ENCODE data around the gene SLC19A1.

SLC19A1 gene

DNA sequence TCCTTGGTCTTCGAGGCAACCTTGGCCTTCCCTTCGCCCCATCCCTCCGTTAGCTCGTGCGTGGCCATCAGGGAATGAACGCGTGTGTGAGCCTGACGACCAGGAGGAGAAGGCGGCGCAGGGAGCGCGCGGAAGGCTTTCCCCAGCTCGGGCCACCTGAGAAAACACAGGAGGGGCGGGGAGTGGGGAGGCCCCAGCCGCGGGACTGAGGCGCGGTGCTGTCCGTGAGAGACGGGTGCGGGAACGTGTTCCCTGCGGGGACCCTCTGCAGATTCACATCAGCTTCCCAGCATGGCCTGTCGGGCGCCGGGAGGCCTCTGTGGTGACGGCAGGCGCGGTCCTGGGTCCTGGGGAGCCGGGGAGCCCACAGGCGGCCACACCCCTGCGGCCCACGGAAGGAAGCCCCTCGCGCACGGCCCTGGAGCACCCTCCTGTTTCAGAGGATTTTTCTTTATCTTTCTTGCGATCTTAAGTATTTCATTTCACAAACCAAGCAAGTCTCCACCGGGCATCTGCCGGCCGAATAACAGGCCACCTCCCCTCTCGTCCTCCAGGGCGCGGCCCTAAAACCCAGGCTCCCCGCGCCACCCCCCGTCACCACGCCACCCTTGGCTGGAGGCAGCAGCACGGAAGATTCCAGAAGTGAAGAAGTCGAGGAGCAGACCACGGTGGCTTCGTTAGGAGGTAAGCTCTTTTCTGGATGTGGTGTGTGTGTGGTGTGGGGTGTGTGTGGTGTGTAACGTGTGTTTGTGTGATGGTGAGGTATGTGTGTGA lies 66.3 kb downstream of the SLC19A1 start:
- DNase-seq, result no peak

DNA sequence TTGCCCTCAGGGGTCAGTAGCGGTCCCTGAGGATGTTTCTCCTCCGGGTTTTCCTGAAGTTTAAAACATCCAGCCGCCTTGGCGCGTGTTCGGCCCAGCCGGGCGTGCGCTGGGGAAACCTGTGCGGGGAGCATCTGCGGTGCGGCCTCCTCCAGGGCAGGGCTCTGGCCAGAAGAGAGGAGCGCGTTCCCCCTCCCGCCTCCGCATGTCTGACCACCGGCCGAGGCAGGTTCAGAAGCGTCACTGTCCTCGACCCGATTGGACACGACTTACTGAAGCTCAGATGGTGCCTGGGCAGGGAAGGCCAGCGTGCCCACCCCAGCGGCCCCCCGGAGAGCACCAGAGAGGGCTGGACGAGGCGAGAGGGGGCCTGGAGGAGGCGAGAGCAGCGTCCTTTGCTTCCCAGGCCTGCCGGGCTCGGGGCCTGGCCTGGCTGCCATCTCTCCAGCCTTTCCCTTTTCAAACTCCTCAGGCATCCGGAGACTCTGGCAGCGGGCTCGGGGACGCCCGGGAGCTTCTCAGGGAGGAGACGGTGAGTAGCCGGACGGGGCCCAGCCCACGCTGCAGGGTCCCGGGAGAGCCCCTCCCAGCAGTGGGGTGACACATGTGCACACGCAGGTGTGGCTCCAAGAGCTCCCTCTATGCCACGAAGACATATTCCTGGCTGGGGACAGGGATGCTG lies 67.1 kb downstream of the SLC19A1 start:
- DNase-seq, result no peak

DNA sequence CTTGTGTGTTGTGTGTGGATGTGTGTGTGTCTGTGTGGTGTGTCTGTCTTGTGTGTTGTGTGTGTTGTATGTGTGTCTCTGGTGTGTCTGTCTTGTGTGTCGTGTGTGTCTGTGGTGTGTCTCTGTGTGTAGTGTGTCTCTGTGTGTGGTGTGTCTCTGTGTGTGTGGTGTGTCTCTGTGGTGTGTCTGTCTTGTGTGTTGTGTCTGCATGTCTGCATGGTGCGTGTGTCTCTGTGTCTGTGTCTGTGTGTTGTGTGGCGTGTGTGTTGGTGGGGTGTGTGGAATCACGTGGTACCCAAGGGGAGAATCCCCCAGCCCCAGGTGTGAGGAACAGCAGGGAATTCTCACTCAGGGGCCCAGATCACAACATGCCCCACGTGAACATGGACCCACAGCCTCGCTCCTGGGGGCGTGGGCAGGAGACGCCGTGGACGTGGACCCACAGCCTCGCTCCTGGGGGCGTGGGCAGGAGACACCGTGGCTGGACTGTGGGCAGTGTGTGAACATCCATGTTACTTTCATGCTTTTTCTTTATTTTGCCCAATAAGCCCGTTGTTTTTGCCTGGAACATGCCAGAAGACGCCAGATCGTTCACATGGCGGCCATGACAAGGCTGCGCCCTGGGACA lies 67.8 kb downstream of the SLC19A1 start:
- DNase-seq, result no peak

DNA sequence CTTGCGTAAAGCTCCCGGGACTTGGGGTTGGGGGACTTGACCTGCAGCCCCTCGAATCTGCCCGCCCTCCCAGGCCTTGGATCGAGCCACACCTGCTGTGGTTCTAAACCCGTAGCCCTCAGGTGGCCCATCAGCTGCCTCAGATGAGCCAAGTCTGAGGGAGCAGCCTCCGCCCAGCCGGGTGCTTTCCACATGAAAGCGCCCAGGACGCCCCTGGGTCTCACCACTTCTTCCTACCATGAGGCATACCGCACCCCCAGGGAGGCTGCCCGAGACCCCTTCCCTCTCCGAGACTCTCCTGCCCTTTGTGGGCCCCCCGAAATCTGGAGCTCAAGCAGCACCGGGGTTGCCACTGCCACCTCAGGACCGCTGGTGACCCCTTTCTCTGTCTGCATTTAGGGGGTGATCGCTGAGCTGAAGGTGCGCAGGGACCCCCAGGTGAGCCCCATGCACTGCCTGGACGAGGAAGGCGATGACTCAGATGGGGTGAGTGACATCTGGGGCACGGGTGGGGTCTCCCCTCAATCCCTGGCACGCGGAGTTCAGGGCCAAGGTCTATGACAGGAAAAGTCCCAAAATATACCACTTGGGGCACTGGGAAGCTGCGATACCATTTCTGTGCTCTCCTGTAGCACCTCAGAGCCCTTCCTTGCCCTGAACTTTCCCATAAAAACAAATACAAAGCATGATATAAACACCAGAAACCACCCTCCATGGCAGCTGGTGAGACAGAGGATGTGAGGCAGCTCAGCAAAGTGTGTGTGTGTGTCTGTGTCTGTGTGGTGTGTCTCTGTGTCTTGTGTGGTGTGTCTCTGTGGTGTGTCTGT lies 68.5 kb downstream of the SLC19A1 start:
- DNase-seq, result no peak

DNA sequence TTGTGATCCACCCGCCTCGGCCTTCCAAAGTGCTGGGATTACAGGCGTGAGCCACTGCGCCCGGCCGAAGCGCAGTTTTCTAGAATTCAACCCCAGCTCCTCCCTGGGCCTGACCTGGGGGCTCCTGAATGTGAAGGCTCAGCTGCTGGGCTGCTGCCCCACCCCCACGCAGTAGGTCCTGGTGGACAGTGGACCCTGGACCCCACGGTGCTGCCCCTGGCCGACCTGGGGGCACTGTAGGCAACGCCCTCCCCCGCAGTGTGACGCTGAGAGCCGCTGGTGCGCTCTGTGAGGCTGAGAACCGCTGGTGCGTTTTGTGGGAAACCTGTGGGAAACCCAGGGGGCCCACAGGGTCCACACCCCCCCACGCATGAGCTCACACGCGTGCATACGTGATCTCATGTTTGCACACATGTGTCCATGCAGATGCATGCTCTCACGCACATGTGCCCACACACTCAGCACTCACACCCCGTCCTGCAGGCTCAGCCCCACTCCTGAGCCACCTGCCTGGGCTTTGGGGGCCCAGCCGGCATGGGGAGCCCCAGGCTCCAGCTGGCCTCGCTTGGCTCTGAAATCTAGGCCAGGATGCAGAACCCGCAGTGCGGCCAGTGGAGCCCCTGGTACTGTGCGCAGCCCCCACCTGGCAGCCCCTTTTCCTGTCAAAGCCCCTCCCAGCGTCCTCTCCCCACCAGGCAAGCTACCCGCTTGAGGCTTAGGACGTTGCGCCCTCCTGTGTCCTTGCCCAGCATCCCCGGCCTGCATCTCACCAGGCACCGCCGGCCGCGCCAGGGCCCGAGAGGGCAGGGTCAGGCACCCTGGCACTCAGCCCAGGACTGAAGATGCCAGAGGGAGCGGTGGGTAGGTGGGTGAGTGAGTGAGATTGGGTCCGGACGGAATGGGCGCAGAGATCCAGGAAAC lies 69.5 kb downstream of the SLC19A1 start:
- no peak for DNase-seq

DNA sequence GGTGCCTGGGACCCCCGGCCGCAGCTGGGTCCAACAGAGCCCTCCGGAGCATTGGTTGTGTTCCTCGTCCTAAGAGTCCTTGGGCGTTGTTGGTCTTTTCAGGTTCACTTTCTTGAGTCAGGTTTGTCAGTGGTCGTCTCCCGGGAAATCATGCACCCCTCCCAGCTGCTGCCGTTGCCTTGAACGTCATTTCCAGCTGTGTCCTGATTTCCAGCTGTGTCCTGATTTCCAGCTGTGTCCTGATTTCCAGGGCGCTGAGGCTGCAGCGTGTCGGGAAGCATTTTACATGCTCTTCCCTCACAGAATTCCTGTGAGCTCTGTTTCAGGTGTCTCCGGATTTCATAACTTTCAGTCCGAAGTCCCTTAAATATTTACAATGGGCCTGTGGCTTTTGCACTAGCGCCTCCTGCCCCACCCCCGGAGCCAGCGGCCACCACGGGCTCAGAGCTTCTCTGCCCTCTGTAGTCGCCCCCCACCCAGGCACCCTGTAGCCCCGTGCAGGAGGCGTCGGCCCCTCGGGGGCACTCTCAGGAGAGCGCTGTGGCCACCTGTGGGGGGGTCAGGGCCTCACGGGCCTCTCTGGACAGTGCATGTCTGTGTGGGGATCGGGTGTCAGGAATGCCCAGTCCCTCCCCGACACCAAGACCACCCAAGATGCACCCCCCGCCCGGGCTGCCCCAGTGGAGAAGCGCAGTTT lies 70.6 kb downstream of the SLC19A1 start:
- DNase-seq, result no peak

DNA sequence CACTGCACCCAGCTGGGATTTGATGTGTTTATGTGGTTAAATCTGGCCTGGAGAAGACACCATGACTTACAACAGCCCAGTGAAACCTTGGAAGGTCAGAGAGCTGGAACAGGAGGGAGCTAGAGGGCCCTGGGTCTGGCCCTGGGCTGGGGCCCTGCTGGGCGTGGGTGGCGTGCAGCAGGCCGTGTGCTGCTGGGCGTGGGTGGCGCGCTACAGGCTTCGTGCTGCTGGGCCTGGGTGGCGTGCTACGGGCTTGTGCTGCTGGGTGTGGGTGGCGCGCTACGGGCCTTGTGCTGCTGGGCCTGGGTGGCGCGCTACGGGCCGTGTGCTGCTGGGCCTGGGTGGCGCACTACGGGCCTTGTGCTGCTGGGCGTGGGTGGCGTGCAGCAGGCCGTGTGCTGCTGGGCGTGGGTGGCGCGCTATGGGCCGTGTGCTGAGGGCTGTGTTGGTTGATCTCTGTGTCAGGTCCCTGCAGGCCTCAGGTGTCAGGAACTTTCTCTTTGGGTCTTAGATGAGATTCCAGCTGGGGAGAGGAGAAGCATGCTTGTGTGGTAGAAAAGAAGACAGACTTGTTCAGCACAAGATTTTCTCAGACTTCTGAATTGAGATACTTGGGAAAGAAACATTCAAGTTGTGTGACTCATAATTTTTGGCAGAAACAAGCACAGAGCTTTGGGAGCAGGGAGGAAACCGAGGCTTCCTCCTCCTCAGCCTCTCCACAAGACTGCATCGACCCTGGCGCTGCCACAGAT lies 71.3 kb downstream of the SLC19A1 start:
- peak; percentile 48 for DNase-seq

DNA sequence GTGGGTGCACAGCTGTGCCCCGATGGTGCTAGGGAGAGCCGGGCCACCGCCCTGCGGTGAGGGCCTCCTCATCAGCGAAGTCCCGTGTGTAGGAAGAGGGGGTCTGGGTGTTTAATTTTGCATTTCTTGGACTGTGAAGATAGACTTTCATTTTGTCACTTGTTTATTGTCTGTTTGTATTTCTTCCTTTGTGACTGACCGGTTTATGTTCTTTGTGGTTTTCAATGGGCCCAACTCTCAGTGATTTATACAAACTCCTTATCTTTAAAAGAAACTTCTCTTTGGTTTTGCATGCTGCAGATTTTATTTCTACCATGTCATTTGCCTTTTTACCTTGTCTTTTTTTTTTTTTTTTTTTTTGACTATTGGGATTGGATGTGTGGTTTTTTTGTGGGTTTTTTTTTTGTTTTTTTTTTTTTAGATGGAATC lies 72.1 kb downstream of the SLC19A1 start:
- no peak for DNase-seq

DNA sequence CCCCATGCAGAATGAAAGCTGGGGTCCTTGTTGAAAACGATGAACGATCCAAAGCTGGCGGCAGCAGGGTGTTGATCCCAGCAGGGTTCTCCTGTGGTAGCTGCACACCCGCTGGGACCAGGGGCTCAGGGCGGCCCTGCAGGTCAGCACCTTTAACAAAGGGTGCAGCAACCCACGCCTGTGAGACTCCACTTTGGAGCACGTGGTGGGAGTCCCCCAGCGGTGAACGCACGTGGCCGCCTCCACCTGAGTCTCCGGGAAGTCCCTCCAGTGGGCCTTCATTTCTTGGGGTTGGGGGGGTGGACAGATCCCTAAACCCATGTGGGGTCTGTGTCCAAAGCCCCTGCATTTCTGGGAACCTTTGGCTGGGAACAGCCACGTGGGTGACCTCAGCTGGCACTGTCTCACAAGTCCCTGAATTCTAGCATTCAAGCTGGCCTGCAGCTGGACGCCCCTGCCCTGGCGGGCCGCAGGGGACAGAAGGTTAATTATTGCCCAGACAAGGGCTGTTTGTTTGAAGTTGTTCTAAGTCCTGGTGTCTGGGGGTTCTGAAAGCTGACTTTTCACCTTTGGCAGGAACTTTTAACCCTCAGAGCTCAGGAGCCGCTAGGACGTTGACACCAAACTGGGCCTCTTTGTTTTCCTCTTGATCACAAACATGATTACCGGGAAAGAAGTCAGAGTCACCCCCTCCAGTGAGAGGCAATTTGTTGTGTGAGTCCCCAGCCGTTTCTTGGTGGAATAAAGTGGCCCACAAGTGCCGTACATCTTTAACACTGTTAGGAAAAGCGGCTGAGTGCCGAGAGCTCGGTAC lies 72.8 kb downstream of the SLC19A1 start:
- DNase-seq, result no peak

DNA sequence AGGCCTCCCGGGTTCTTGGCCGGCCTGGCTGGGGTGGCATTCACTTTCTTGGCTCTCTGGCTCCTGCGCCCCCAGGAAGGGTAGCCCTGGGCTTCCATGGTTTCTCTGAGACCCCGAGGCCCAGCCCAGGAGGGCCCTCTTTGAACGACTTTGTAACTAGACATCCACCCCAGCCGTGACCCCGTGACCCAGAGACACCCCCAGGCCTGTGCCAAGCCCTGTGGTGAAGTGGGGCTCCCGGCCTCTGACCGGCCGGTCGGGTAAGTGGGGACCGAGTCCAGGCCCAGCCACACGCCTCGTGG lies 73.3 kb downstream of the SLC19A1 start:
- DNase-seq, result no peak

DNA sequence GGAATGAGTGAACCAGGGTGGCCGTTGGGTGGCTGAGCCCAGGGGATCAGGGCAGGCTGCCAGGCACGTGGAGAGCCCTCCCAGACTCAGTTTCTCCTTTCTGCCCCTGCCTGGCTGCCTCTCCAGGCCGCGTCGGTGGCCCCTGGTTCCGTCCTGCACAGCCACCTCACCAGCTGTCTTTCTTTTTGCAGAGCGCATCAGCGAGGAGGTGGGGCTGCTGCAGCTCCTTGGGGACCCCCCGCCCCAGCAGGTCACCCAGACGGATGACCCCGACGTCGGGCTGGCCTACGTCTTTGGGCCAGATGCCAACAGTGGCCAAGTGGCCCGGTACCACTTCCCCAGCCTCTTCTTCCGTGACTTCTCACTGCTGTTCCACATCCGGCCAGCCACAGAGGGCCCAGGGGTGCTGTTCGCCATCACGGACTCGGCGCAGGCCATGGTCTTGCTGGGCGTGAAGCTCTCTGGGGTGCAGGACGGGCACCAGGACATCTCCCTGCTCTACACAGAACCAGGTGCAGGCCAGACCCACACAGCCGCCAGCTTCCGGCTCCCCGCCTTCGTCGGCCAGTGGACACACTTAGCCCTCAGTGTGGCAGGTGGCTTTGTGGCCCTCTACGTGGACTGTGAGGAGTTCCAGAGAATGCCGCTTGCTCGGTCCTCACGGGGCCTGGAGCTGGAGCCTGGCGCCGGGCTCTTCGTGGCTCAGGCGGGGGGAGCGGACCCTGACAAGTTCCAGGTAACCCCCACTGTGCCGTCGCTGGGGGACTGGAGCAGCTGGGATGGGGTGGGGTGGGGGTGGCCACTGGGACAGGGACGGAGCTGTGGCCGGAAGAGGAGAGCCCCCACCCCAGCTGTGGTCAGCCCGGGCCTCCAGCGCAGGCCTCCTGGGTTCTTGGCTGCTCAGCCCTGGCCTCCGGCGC lies 73.9 kb downstream of the SLC19A1 start:
- no peak for DNase-seq

DNA sequence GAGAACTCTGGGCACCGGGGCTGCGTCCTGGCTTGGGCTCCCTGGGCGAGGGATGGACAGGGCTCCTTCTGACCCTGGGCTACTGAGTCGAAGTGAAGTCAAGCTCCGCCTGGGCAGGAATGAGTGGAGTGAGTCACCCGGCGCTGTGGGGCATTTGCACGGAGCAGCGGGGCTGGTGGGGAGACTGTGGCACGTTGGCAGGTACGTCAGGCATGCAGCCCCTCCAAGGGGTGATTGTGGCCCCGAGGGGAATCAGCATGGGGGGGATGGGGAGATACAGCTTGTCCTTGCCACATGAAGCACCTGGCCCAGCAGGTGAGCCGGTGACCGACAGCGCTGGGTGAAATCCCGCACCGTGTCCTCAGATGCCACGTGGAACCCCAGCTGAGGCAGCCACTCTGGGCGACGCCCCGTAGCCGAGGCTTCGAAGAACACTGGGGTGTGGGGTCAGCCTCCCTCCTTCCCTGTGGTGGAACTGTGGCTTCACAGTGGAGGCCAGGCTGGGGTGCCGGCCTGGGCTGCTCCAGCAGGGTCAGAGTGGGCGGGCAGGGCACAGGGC lies 74.9 kb downstream of the SLC19A1 start:
- no peak for DNase-seq

DNA sequence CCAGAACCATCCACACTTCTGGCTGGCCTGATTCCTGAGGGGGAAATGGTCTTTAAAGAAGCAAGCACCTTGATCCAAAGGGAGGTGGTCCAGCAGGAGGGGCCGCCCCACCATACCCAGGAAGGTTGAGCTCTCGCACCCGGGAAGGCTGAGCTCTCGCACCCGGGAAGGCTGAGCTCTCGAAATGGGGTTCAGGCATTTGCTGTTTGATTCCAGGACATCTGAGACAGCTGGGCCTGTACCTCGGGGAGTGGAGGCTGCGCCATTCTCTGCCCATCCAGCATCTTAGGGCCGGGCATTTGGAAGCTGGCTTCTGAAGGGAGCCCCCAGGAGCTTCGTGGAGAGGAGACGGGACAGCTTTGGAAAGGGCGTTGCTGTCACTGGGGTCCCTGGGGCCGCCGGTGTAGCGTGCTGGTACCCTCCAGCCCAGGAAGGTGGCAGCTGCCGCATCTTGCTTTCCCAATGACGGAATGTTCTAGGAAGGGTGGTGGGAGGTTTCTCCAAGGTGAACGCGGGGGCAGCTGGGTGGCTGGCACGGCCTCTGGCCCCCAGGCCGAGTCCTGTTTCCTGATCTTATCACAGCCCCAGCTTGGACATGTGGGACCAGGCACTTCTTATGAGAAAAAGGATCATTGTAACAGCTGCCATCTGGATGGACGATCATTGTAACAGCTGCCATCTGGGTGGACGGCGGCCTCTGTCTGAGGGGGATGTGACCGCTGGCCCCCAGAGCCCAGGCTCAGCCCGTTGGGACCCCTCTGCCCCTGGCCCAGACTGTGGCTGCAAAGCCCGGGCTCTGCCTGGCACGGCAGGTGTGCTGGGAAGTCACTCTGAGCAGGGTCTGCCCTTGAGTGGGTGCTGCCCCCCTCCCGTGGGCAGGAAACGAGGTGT lies 75.7 kb downstream of the SLC19A1 start:
- no peak for DNase-seq

DNA sequence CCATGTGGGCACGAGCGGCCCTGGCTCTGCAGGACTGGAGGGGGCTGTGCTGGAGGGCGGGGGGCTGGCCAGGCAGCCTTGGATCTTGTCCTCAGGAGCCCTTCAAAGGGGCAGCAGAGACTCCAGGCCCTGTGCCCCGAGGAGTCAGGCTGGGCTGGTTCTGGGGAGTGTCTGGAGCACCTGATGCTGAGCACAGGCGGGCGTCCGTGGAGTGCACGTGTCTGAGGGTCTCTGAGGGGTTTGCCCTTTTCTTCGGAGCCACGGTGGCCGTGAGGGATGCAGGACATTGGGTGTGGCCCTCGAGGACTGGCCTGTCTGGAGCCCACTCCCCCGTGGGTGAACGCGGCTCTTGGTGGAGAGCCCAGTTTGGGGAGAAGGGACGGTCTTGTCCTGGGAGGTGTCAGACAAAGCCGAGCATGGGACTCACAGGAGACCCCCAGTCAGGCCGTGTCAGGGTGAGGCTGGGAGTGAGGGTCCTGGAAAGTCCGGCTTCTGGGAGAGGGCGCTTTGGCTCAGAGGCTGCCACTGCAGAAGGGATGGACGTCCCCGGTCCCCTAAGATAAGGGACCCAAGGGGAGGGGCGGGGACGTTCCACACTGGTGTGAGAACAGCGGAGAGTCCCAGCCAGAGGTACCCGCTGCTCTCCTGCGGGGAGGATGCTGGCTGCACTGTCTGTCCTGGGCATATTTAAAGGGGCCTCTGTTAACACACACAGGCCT lies 76.5 kb downstream of the SLC19A1 start:
- DNase-seq, result no peak

DNA sequence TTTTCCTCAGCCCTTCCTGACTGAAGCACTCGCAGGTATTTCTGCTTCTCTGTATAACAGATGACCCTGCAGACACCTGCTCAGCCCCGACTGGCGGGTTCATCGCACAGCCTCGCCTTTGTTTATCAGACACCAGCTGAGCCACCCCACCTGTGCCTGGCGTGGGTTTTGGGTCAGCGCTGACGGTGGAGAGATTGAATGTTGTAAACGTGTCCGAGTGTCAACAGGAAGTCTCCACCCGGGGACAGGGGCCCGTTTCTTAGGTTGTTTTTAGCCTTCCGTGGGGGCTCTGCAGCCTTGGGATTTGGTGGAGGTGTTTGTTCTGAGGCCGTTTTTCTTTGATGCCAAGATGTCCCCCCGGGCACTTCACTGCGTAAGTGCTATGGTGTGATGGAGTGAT lies 77.1 kb downstream of the SLC19A1 start:
- DNase-seq, result no peak

DNA sequence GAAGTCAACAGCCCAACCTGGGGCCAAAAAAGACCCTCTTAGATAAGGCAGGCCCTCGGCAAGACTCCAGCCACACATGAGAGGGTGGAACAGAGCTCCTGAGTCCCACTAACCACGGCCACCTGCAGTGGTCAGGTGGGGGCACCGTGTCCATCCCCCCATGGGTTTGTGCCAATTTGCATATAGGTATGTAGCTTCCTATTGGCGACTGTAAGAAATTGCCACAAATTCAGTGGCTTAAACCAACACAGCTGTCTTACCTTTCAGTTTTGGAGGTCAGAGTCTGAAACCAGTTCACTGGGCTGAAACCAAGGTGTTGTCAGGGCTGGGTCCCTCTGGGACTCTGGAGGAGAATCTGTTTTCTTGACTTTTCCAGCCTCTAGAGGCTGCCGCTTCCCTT lies 77.9 kb downstream of the SLC19A1 start:
- DNase-seq, result no peak

DNA sequence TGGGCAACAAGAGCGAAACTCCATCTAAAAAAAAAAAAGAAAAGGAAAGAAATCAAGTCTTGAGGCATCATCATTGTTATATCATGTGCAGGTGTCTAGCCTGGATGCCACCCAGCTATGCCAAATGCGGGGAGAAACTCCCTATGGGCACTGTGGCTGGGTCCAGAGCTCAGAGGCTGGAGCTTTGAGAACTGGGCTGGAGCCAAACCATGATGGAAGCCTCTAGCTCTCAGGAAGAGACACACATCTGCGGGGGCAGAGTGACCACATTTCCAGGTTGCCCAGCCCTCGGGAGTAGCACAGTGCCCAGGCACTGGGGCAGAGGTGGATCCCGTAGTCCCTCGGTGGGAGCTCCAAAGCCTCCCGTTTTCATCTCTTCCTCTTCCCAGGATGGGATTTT lies 78.4 kb downstream of the SLC19A1 start:
- no peak for DNase-seq
